ENCODE results near the gene SRRT.

DNA sequence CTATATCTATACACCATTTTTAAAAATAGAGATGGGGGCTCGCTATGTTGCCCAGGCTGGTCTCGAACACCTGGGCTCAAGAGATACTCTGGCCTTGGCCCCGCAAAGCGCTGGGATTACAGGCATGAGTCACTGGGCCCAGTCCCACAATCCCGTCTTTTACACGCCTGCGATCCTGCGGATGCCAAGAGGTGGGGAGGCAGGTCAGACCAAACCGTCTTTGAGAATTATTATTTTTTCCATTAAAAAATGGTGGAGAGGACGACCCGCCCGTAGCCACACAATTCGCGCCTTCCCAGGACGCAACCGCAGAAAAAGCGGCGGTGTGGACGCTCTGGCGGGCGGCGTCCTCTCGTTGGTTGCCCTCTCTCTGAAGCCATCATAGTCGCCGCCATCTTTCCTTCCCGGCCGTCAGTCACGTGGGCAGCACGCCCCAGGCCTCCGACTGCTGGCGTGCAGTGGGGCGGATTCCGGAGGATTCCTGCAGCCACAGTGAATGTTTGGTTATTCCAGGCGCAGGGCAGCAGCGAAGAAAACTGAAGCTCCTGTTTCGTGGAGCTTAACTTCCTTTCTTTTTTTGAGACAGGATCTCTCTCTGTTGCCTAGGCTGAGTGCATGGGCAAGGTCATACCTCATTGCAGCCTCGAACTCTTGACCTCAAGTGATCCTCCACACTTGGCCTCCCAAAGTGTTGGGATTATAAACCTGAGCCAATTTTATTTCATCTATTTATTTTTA, 37.6 kb upstream of the SRRT start:
- TF ChIP-seq, protein P1, sequence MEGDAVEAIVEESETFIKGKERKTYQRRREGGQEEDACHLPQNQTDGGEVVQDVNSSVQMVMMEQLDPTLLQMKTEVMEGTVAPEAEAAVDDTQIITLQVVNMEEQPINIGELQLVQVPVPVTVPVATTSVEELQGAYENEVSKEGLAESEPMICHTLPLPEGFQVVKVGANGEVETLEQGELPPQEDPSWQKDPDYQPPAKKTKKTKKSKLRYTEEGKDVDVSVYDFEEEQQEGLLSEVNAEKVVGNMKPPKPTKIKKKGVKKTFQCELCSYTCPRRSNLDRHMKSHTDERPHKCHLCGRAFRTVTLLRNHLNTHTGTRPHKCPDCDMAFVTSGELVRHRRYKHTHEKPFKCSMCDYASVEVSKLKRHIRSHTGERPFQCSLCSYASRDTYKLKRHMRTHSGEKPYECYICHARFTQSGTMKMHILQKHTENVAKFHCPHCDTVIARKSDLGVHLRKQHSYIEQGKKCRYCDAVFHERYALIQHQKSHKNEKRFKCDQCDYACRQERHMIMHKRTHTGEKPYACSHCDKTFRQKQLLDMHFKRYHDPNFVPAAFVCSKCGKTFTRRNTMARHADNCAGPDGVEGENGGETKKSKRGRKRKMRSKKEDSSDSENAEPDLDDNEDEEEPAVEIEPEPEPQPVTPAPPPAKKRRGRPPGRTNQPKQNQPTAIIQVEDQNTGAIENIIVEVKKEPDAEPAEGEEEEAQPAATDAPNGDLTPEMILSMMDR (IDR thresholded peaks at IDR 0.05 in 4 of 5, conservative IDR thresholded peaks at IDR 0.05 in 1 of 5) = no peak
- TF ChIP-seq POLR2A (IDR thresholded peaks at IDR 0.05) = peak; percentile 13 to 42

Measured in gastrocnemius medialis (tissue), 4 donors.